Thymus (tissue), 11 donors: ENCODE results near the gene DEAF1. TPM values are rescaled to one million over a fixed set of nuclear protein-coding genes. Genes with fewer than 3 reads are reported as not detected.
A peak's percentile ranks its signal among the peaks of the same experiment; 100 is the strongest.

Experiments used
- DNase-seq, 9 donors: peaks; one replicate each; pipeline ENCODE4 v3.0.0-alpha.2; 2013; ENCODE audit warnings: low spot score in 9 of 9, low read depth in 6 of 9, missing footprints in 1 of 9
- H3K27ac ChIP-seq, 2 donors: one replicate each; pipeline ENCODE4 v1.5.1; 2013; ENCODE audit warnings: control low read depth in 1 of 2, low read depth in 1 of 2, low read length in 1 of 2, mild to moderate bottlenecking in 1 of 2, moderate library complexity in 1 of 2
- H3K27me3 ChIP-seq, 2 donors: one replicate each; pipeline ENCODE4 v1.5.1; 2013; ENCODE audit warnings: low read length in 1 of 2; ENCODE audit not compliant: control insufficient read depth in 2 of 2, insufficient read depth in 1 of 2
- H3K36me3 ChIP-seq, 2 donors: one replicate each; pipeline ENCODE4 v1.5.1; 2013; ENCODE audit warnings: low read length in 1 of 2, mild to moderate bottlenecking in 1 of 2, moderate library complexity in 1 of 2; ENCODE audit not compliant: control insufficient read depth in 2 of 2, insufficient read depth in 2 of 2
- H3K4me1 ChIP-seq, 2 donors: one replicate each; pipeline ENCODE4 v1.5.1; 2013; ENCODE audit warnings: low read length in 2 of 2; ENCODE audit not compliant: control insufficient read depth in 2 of 2, insufficient read depth in 2 of 2
- H3K4me3 ChIP-seq, 2 donors: one replicate each; pipeline ENCODE4 v1.5.1; 2013; ENCODE audit warnings: low read length in 2 of 2, control low read depth in 1 of 2, mild to moderate bottlenecking in 1 of 2
- H3K9me3 ChIP-seq, 2 donors: one replicate each; pipeline ENCODE4 v1.5.1; 2013; ENCODE audit warnings: low read length in 1 of 2, mild to moderate bottlenecking in 1 of 2; ENCODE audit not compliant: control insufficient read depth in 2 of 2, insufficient read depth in 1 of 2
- WGBS: extraction: QIAGEN DNeasy Blood & Tissue Kit; methylation state at CpG from one replicate; pipeline ENCODE4 v1.1.7; 2013; 5-methylcytosine and 5-hydroxymethylcytosine counted together
- polyA plus RNA-seq: library from polyadenylated mRNA; stranded (reverse); fragments of 200-250 nt; gene quantifications from one replicate; pipeline ENCODE4 v1.2.3, GENCODE V29; 2013
- total RNA-seq: library from RNA; stranded (reverse); fragments of 120-200 nt; gene quantifications from one replicate; pipeline ENCODE4 v1.2.4, GENCODE V29; 2013
- donor health status: healthy.

DEAF1 gene
- total and polyA plus RNA-seq, 2 donors = 20.7 to 27.2 TPM

GRCh38 chr11:719214-720016, 24.4 kb upstream of the DEAF1 start:
- no peak for DNase-seq
- Histone ChIP-seq H3K4me3 (no peak overlapping the region), H3K36me3 (no peaks in the 10 kb centered on the region), H3K9me3 (peaks cover 0 to 10% of the 10 kb centered on the region in 2 donors), H3K27ac (no peak overlapping the region), H3K4me1 (peaks cover 4 to 20% of the 10 kb centered on the region in 2 donors), H3K27me3 (peaks cover 45 to 64% of the 10 kb centered on the region in 2 donors)
- 90% methylated on average over 34 of the region's 34 CpGs for WGBS

- 98% methylated on average over 6 of the region's 6 CpGs for WGBS
- H3K9me3 ChIP-seq = peaks cover 0 to 6% of the 10 kb centered on the region in 2 donors
- no peak overlapping the region for H3K27ac ChIP-seq
- peaks cover 6 to 56% of the 10 kb centered on the region in 2 donors for H3K27me3 ChIP-seq
- no peak for DNase-seq
- H3K4me3 ChIP-seq = no peak overlapping the region
- no peaks in the 10 kb centered on the region for H3K36me3 ChIP-seq
- H3K4me1 ChIP-seq = peaks cover 0 to 2% of the 10 kb centered on the region in 2 donors
These were observed 19.4 kb upstream of the DEAF1 start for GRCh38 chr11:714436-714835.

DNA sequence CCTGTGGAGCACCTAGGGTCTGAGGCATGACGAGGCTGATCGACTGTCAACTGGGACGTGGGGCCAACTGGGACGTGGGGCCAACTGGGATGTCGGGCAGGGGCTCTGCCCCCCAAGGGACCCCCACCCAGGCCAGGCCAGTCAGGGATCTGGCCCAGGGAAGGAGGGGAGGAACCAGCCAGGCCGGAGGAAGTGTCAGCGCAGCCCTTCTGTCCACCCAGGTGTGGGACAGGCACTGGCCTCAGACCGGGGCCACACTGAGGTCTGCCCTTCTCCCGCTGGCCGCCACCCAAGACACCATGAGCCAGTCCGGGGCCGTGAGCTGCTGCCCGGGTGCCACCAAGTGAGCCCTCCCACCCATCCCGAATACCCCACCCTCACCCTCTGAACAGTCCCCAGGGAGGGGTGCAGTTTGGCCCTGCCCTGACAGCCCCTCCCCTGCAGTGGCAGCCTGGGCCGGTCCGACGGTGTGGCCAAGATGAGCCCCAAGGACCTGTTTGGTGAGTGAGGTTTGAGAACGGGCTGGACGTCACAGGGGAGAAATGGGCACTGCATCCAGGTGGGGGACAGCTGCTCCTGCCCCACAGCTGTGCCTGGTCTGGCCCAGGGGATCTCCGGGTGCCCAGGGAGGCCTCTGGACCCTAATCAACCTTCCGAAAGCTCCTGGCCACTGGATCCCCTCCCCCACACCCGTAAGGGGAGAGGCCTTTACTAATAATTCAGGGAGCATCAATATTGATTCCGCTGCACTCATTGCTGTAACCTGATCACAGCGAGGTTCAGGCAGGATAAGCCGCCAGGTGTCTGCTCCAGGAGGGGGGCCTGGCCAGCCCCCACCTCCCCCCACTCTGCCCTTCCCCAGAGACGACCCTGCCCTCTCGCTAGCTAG, 14.3 kb upstream of the DEAF1 start:
- H3K27me3 ChIP-seq = peaks cover 41 to 83% of the 10 kb centered on the region in 2 donors
- peaks cover 0 to 3% of the 10 kb centered on the region in 2 donors for H3K9me3 ChIP-seq
- H3K4me3 ChIP-seq = no peak overlapping the region
- H3K27ac ChIP-seq = no peak overlapping the region
- peaks cover 0 to 6% of the 10 kb centered on the region in 2 donors for H3K4me1 ChIP-seq
- H3K36me3 ChIP-seq = peaks cover 3 to 10% of the 10 kb centered on the region in 2 donors
- DNase-seq = no peak
- WGBS = 90% methylated on average over 27 of the region's 27 CpGs

- Histone ChIP-seq H3K9me3 (peaks cover 0 to 3% of the 10 kb centered on the region in 2 donors), H3K4me1 (peaks cover 0 to 6% of the 10 kb centered on the region in 2 donors), H3K27me3 (peaks cover 41 to 80% of the 10 kb centered on the region in 2 donors), H3K36me3 (peaks cover 3 to 13% of the 10 kb centered on the region in 2 donors), H3K4me3 (no peak overlapping the region), H3K27ac (no peak overlapping the region)
- 74% methylated on average over 7 of the region's 7 CpGs for WGBS
- no peak for DNase-seq
These were observed 13.5 kb upstream of the DEAF1 start for GRCh38 chr11:708511-708910.

GRCh38 chr11:707817-708420, 12.9 kb upstream of the DEAF1 start:
- Histone ChIP-seq H3K27ac (no peak overlapping the region), H3K4me3 (no peak overlapping the region), H3K9me3 (peaks cover 0 to 3% of the 10 kb centered on the region in 2 donors), H3K4me1 (peaks cover 0 to 6% of the 10 kb centered on the region in 2 donors), H3K36me3 (peaks cover 3 to 19% of the 10 kb centered on the region in 2 donors), H3K27me3 (peaks cover 41 to 79% of the 10 kb centered on the region in 2 donors)
- DNase-seq = no peak
- WGBS = 93% methylated on average over 16 of the region's 16 CpGs

DNA sequence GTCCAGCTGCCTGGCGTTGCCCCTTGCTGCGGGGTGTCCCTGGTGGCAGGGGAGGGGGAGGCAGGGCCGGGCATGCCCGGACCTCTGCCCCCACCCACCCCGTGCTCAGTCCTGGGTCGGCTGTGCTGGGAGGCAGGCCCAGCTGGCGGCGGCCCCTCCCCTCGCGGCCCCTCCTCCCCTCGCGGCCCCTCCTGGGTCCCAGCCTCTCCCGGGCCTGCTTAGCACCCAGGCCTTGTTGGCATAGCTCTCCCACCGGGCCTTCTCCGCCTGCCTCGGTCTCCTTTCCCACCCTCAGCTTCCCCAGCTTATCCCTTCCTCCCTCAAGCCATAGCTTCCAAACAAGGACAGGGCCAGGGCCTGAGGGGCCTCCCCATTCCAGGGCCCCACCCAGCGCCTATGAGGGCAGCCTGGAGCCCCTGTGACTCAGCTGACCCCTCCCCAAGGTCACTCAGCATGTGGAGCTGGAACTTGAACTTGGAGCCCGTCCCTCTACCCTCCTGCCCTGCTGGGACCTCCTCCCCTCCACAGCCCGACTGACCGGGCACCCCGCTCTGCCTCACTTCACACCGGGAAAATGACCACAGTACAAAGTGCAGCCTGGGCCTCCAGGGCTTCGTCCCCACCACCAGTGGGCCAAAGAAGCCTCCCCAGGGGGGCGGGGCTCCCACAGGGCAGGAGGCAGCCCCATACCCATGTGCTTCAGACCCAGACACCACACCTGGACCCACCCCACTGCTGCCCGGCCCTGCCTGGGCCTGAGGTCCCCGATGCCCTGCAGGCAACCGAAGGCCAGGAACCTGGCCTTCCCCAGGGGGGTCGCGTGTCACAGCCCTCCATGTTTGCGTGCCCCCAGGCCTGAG, 12.2 kb upstream of the DEAF1 start:
- Histone ChIP-seq H3K27me3 (peaks cover 41 to 71% of the 10 kb centered on the region in 2 donors), H3K9me3 (no peaks in the 10 kb centered on the region), H3K36me3 (peaks cover 8 to 26% of the 10 kb centered on the region in 2 donors), H3K4me3 (no peak overlapping the region), H3K27ac (no peak overlapping the region), H3K4me1 (peaks cover 0 to 6% of the 10 kb centered on the region in 2 donors)
- DNase-seq = no peak
- 62% methylated on average over 30 of the region's 30 CpGs for WGBS

DNA sequence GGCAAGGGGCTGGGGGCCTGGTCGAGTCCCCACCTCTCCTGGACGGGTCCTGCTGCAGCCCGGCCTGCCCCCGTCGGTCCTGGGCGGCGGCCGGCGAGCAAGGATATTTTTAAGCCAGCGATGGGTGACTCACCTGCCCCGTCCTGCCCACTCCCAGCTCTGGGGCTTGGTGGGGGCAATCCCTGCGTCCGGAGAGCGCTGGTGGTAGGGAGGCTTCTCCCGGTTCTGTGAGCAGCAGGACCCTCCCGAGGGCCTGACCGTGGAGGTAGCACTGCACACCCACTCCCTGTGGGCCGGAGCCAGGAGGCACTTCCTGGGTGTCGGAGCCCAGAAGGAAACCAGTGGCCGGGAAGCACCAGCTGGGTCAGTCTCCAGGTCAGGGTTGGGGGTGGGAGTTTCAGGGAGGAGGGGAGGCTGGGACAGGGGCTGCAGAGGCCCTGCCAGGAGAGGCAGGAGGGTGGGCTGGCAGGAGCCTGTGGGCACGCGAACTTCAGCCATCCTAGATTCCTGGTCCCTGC, 11.5 kb upstream of the DEAF1 start:
- H3K27me3 ChIP-seq = peaks cover 41 to 66% of the 10 kb centered on the region in 2 donors
- 16% methylated on average over 22 of the region's 22 CpGs for WGBS
- H3K9me3 ChIP-seq = no peaks in the 10 kb centered on the region
- DNase-seq = no peak
- H3K36me3 ChIP-seq = peaks cover 15 to 33% of the 10 kb centered on the region in 2 donors
- H3K4me3 ChIP-seq = peak overlapping the region in 1 of 2 donors; percentile 38
- peaks cover 0 to 6% of the 10 kb centered on the region in 2 donors for H3K4me1 ChIP-seq
- no peak overlapping the region for H3K27ac ChIP-seq
